Activated CD4-positive, alpha-beta memory T cell treated with anti-CD3 and anti-CD28 coated beads for 36 hours (primary cell): ENCODE measurements around the gene PIGA. TPM values are rescaled to one million over a fixed set of nuclear protein-coding genes. Genes with fewer than 3 reads are reported as not detected.
"Not testable (repeated sequence)": the region's sequence is repeated elsewhere in the genome, so short reads cannot be mapped to it uniquely, and the experiment has no call there.

Source experiments
- CTCF ChIA-PET: fragments of 350-600 bp; sonication (Branson Sonifier 250); formaldehyde crosslinking; loops from one replicate; lab custom pipeline; 2021; ENCODE audit warnings: antibody characterized with exemption, inconsistent platforms; lab: Charles Lee
- POLR2A ChIA-PET: fragments of 350-600 bp; sonication (Branson Sonifier 250); formaldehyde crosslinking; loops from one replicate; lab custom pipeline; 2021; ENCODE audit warnings: antibody characterized with exemption; lab: Charles Lee
- DNase-seq: peaks from one replicate; pipeline ENCODE4 v3.0.0-alpha.2; 2020
- H3K27ac Mint-ChIP-seq: one replicate; pipeline ENCODE4 v1.8.0; 2021; ENCODE audit warnings: mixed read lengths
- H3K27me3 Mint-ChIP-seq: one replicate; pipeline ENCODE4 v1.8.0; 2021; ENCODE audit warnings: mixed read lengths
- H3K36me3 Mint-ChIP-seq: one replicate; pipeline ENCODE4 v1.8.0; 2021; ENCODE audit warnings: mixed read lengths
- H3K4me1 Mint-ChIP-seq: one replicate; pipeline ENCODE4 v1.8.0; 2021; ENCODE audit warnings: low read depth, mixed read lengths
- H3K4me3 Mint-ChIP-seq: one replicate; pipeline ENCODE4 v1.8.0; 2021; ENCODE audit warnings: mild to moderate bottlenecking, mixed read lengths
- H3K9me3 Mint-ChIP-seq: one replicate; pipeline ENCODE4 v1.8.0; 2021; ENCODE audit warnings: mixed read lengths
- intact Hi-C: fragments of 100-400 bp; cut with micrococcal nuclease; formaldehyde crosslinking; loops from one replicate; pipeline ENCODE4 v1.15.1; 2023
- total RNA-seq, 2 experiments: library from RNA; stranded (reverse); gene quantifications; one replicate each; pipeline ENCODE4 v1.2.3, GENCODE V29; 2021

Gene PIGA
- total RNA-seq, 2 experiments from 2014 or later = 31.1 to 36.7 TPM

DNA sequence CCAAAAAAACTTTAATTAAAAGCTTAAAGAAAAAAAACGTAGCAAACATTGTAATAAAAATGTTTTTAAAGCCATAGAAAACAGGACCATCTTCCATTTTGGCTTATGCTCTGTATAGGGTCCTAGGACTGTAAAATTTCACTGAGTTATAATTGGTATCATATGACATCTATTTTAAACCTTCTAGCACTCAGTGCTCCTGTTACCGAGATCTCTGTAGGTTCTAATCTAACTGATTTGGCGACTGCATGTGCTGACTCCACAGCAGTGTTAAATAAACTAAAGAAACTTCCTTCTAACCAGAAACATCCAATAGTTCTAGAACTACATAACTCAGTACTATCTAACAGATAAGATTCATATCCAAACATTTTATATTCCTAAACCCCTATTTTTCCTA is 19.8 kb downstream of the PIGA start, which contains the start of gene ASB11:
ASB11 (minus strand) TSS at position 132 of the 400 bp plus-strand sequence; CDS start at position 97, 35 bp downstream.
- CTCF ChIA-PET = no interaction called here
- POLR2A ChIA-PET = no interaction called here
- DNase-seq = no peak
- Mint-ChIP-seq H3K27ac (no peak within 1 kb of the TSS), H3K4me3 (no peak within 1 kb of the TSS), H3K36me3 (peaks cover 5% of the 10 kb centered on the region), H3K9me3 (no peaks in the 10 kb centered on the region), H3K27me3 (no peaks in the 10 kb centered on the region), H3K4me1 (no peaks in the 10 kb centered on the region)
- intact Hi-C loops = no loop called here

DNA sequence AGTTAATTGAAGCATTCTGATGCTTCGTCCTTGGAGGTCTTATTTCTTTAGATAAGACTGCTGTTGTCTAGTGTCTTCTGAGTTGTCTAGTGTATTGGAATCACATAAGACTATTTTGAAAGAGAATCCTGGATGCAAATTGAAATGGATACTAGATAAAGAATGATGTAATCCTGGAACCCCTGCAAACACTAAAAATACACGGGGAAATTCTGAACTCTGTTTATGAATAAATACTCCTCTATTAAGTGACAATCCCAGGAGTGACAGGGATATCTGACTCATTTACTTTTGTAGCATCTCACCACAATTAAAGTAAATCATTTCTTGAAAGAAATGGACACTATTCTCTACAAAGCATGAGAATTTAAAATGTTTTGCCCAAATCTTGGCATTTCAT is 20.9 kb downstream of the PIGA start:
- Mint-ChIP-seq H3K4me3 (no peak overlapping the region), H3K27ac (no peak overlapping the region), H3K27me3 (no peaks in the 10 kb centered on the region), H3K9me3 (no peaks in the 10 kb centered on the region), H3K36me3 (peaks cover 2% of the 10 kb centered on the region), H3K4me1 (no peaks in the 10 kb centered on the region)
- intact Hi-C loops = no loop called here
- CTCF ChIA-PET = no interaction called here
- DNase-seq = no peak
- POLR2A ChIA-PET = no interaction called here

GRCh38 chrX:15311119-15311518 is 24.2 kb downstream of the PIGA start:
- intact Hi-C loops = no loop called here
- POLR2A ChIA-PET = no interaction called here
- Mint-ChIP-seq H3K27ac (no peak overlapping the region), H3K4me1 (no peaks in the 10 kb centered on the region), H3K27me3 (no peaks in the 10 kb centered on the region), H3K4me3 (no peak overlapping the region), H3K36me3 (no peaks in the 10 kb centered on the region), H3K9me3 (no peaks in the 10 kb centered on the region)
- CTCF ChIA-PET = interaction anchor here (1.2 kb wide), 1 partner anchor 11 kb away, joined by 6 read pairs; no protein-coding TSS in a partner anchor
- DNase-seq = no peak

GRCh38 chrX:15310117-15310516 is 25.2 kb downstream of the PIGA start:
- CTCF ChIA-PET = interaction anchor here (0.8 kb wide), 1 partner anchor 12 kb away, joined by 3 read pairs; no protein-coding TSS in a partner anchor

DNA sequence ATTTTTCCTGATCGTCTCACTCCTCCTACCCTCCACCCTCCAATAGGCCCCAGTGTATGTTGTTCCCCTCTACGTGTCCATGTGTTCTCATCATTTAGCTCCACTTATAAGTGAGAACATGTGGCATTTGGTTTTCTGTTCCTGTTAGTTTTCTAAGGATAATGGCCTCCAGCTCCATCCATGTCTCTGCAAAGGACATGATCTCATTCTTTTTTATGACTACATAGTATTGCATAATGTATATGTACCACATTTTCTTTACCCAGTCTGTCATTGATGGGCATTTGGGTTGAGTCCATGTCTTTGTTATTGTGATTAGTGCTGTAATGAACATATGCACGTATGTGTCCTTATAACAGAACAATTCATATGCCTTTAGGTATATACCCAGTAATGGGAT is 29.4 kb downstream of the PIGA start:
- H3K4me3 Mint-ChIP-seq, H3K27ac Mint-ChIP-seq, H3K27me3 Mint-ChIP-seq, H3K9me3 Mint-ChIP-seq, intact Hi-C loops, H3K4me1 Mint-ChIP-seq, POLR2A ChIA-PET, H3K36me3 Mint-ChIP-seq, CTCF ChIA-PET, DNase-seq: not testable (repeated sequence)

More at GRCh38 chrX:15310117-15310516, 25.2 kb downstream of the PIGA start:
- Mint-ChIP-seq H3K4me1 (no peaks in the 10 kb centered on the region), H3K27me3 (no peaks in the 10 kb centered on the region), H3K27ac (no peak overlapping the region), H3K36me3 (no peaks in the 10 kb centered on the region), H3K9me3 (no peaks in the 10 kb centered on the region), H3K4me3 (no peak overlapping the region)
- POLR2A ChIA-PET = no interaction called here
- no peak for DNase-seq
- intact Hi-C loops = no loop called here

GRCh38 chrX:15301924-15302323 is 33.4 kb downstream of the PIGA start:
- no peak overlapping the region for H3K27ac Mint-ChIP-seq
- H3K4me3 Mint-ChIP-seq = no peak overlapping the region
- no peaks in the 10 kb centered on the region for H3K36me3 Mint-ChIP-seq
- H3K9me3 Mint-ChIP-seq = no peaks in the 10 kb centered on the region
- ChIA-PET CTCF (no interaction called here), POLR2A (no interaction called here)
- H3K27me3 Mint-ChIP-seq = no peaks in the 10 kb centered on the region
- DNase-seq = peak; percentile 57
- peaks cover 8% of the 10 kb centered on the region for H3K4me1 Mint-ChIP-seq
- intact Hi-C loops = loop anchor here (2.0 kb wide), 1 partner anchor 169 kb away; no protein-coding TSS in a partner anchor

DNA sequence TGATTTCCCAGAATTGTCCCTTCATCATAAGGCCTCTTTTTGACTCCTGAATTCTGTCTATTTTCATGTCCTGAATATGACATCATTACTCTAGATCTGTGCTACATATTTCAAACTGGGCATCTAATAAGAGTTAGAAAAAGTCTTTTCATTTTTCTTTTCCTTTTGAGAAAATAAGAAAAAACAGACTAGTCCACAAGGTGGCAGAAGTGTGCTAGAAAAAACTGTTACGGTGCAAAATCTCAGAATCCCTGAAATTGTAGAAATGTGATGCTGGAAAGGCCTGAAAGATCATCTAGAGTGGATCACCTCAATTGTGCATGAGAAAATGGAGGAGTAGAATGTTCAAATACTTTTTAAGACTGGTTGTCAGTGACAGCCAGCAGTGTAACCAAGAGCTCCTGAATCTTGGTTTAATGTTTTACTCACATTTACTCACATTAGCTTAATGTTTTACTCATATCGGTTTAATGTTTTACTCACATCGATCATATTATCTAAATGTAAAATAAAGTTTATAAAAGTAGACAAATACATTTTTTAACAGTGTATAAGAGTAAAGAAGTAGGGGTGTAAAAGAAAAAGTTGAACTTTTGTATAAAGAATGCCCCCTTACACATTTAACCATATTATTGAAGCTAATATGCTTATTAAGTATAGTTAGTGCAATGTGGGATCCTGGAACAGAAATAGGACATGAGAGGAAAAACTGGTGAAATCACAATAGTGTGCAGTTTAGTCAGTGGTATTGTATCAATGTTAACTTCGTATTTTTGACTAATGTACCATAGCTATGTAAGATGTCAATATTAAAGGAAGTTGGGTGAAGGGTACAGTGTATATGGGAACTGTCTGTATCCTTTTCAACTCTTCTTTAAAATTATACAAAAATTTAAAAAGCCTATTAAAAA is 35.1 kb downstream of the PIGA start:
- Mint-ChIP-seq H3K36me3 (no peaks in the 10 kb centered on the region), H3K27ac (no peak overlapping the region), H3K9me3 (no peaks in the 10 kb centered on the region), H3K27me3 (no peaks in the 10 kb centered on the region), H3K4me1 (peaks cover 8% of the 10 kb centered on the region), H3K4me3 (no peak overlapping the region)
- intact Hi-C loops = loop anchor here (1.0 kb wide), 1 partner anchor 35 kb away; the partner anchor contains the start of gene PIGA
- no peak for DNase-seq
- ChIA-PET POLR2A (no interaction called here), CTCF (interaction anchor here (1.0 to 1.5 kb wide), 3 partner anchors 11 to 168 kb away, joined by 3 to 7 read pairs (median 6); no protein-coding TSS in a partner anchor)

DNA sequence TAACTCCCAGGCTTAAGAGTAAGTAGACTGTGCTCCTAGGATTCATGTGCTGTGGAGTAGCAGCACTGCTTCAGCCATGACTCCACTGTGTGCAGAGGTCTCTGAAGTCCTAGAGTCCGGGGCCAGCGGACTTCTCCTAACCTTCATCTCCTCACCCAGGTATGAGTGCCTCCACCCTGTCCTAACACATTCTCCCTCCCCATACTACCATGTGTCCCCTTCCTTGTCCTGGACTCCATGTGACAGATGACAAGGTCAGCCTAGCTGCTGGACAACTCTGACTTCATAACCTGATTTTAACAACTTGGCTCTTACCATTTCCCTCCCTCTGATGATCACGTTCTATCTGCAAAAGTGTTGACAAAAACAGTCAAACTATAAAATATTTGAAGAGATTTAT is 36.5 kb downstream of the PIGA start:
- no peaks in the 10 kb centered on the region for H3K36me3 Mint-ChIP-seq
- CTCF ChIA-PET = interaction anchor here (0.7 to 1.5 kb wide), 2 partner anchors 11 to 41 kb away, joined by 3 read pairs; no protein-coding TSS in a partner anchor
- no peaks in the 10 kb centered on the region for H3K27me3 Mint-ChIP-seq
- H3K27ac Mint-ChIP-seq = no peak overlapping the region
- intact Hi-C loops = no loop called here
- no peaks in the 10 kb centered on the region for H3K9me3 Mint-ChIP-seq
- POLR2A ChIA-PET = no interaction called here
- H3K4me1 Mint-ChIP-seq = peaks cover 8% of the 10 kb centered on the region
- no peak overlapping the region for H3K4me3 Mint-ChIP-seq
- no peak for DNase-seq

DNA sequence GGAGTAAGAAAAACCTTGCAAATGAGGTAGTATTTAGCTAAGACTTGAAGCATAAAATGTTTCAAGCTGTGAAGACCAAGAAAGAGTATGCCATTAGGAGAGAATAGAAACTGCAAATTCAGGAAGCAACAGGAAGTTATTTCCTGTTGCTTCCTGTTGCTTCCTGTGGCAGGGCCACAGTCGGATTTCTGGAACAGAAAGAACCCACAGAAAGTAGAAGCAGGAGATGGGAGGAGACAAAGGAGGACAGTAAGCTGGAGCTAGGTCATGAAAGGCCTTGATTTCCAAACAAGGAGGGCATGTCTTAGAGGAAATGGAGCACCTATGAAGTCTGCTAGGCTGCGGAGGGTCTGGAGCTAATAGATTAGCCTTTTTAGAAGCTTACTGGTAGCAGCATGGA is 37.1 kb downstream of the PIGA start:
- H3K27ac Mint-ChIP-seq = no peak overlapping the region
- intact Hi-C loops = no loop called here
- no peaks in the 10 kb centered on the region for H3K27me3 Mint-ChIP-seq
- H3K4me1 Mint-ChIP-seq = peaks cover 8% of the 10 kb centered on the region
- H3K4me3 Mint-ChIP-seq = no peak overlapping the region
- CTCF ChIA-PET = interaction anchor here (0.7 to 1.5 kb wide), 2 partner anchors 12 to 40 kb away, joined by 3 read pairs; no protein-coding TSS in a partner anchor
- no peaks in the 10 kb centered on the region for H3K36me3 Mint-ChIP-seq
- POLR2A ChIA-PET = no interaction called here
- DNase-seq = no peak
- no peaks in the 10 kb centered on the region for H3K9me3 Mint-ChIP-seq

- H3K4me3 Mint-ChIP-seq = no peak overlapping the region
- no peaks in the 10 kb centered on the region for H3K4me1 Mint-ChIP-seq
- no peak for DNase-seq
- no peaks in the 10 kb centered on the region for H3K27me3 Mint-ChIP-seq
- H3K27ac Mint-ChIP-seq = no peak overlapping the region
- POLR2A ChIA-PET = no interaction called here
- intact Hi-C loops = no loop called here
- CTCF ChIA-PET = no interaction called here
- no peaks in the 10 kb centered on the region for H3K36me3 Mint-ChIP-seq
- no peaks in the 10 kb centered on the region for H3K9me3 Mint-ChIP-seq
These were observed 41.9 kb downstream of the PIGA start for GRCh38 chrX:15293451-15293850.

GRCh38 chrX:15292861-15293260 is 42.5 kb downstream of the PIGA start:
- Mint-ChIP-seq H3K4me3 (no peak overlapping the region), H3K27me3 (no peaks in the 10 kb centered on the region), H3K36me3 (no peaks in the 10 kb centered on the region), H3K9me3 (no peaks in the 10 kb centered on the region), H3K4me1 (no peaks in the 10 kb centered on the region), H3K27ac (no peak overlapping the region)
- CTCF ChIA-PET = no interaction called here
- POLR2A ChIA-PET = no interaction called here
- intact Hi-C loops = no loop called here
- no peak for DNase-seq

DNA sequence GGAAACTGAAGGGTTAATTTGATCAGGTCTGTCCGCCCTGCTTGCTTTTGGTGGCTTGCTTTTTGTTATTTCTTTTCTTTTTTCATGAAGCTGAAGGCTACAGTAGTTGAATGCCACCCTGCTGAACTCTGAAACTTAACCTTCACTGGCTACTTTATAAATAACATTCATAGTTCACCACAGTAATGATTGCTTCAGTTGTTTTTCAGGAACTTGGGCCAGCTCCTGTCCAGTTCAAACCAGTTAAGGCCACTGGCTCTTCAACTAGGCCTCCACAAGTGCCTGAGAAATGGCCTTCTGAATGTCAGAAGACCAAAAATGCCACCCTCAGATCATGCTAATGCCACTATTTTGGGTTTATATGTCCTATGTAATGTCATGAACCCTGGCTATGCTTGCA is 57.7 kb downstream of the PIGA start:
- ChIA-PET POLR2A (no interaction called here), CTCF (no interaction called here)
- H3K36me3 Mint-ChIP-seq = no peaks in the 10 kb centered on the region
- no peak overlapping the region for H3K27ac Mint-ChIP-seq
- H3K27me3 Mint-ChIP-seq = peaks cover 7% of the 10 kb centered on the region
- H3K9me3 Mint-ChIP-seq = no peaks in the 10 kb centered on the region
- H3K4me1 Mint-ChIP-seq = no peaks in the 10 kb centered on the region
- intact Hi-C loops = no loop called here
- no peak overlapping the region for H3K4me3 Mint-ChIP-seq
- no peak for DNase-seq
